Endothelial cell (in vitro differentiated cells): ENCODE results near the gene NAT8L. TPM values are rescaled to one million over a fixed set of nuclear protein-coding genes. Genes with fewer than 3 reads are reported as not detected.
"Not testable (repeated sequence)": the region's sequence is repeated elsewhere in the genome, so short reads cannot be mapped to it uniquely, and the experiment has no call there.

Source experiments
- DNase-seq: peaks from one replicate; pipeline ENCODE4 v3.0.0; 2021; ENCODE audit warnings: low spot score
- H3K27ac Mint-ChIP-seq: one replicate; pipeline ENCODE4 v1.8.0; 2021; ENCODE audit warnings: mixed read lengths, inconsistent platforms; ENCODE audit not compliant: unreplicated experiment
- H3K27me3 Mint-ChIP-seq: one replicate; pipeline ENCODE4 v1.8.0; 2021; ENCODE audit warnings: mild to moderate bottlenecking, moderate library complexity, mixed read lengths, inconsistent platforms; ENCODE audit not compliant: unreplicated experiment
- H3K36me3 Mint-ChIP-seq: one replicate; pipeline ENCODE4 v1.8.0; 2021; ENCODE audit warnings: mild to moderate bottlenecking, low read depth, mixed read lengths, inconsistent platforms; ENCODE audit not compliant: unreplicated experiment
- H3K4me1 Mint-ChIP-seq: one replicate; pipeline ENCODE4 v1.8.0; 2021; ENCODE audit warnings: mild to moderate bottlenecking, mixed read lengths, inconsistent platforms; ENCODE audit not compliant: unreplicated experiment
- H3K4me3 Mint-ChIP-seq: one replicate; pipeline ENCODE4 v1.8.0; 2021; ENCODE audit warnings: mild to moderate bottlenecking, mixed read lengths, inconsistent platforms; ENCODE audit not compliant: unreplicated experiment
- H3K9me3 Mint-ChIP-seq: one replicate; pipeline ENCODE4 v1.8.0; 2021; ENCODE audit warnings: mixed read lengths, inconsistent platforms; ENCODE audit not compliant: unreplicated experiment
- long read RNA-seq: library from polyadenylated mRNA; unstranded; transcript quantifications from one replicate; pipeline ENCODE4 v2.0.0, GENCODE V29; 2020; ENCODE audit not compliant: unreplicated experiment
- total RNA-seq: library from RNA; stranded (reverse); fragmentation: NEBNext Ultra II Directional; extraction: Animal tissue kit (Norgen Biotek cat#: 25700); gene quantifications from one replicate; pipeline ENCODE4 v1.2.1, GENCODE V29; 2021; ENCODE audit not compliant: unreplicated experiment
- TF ChIP-seq, protein P1 (sequence below): fragments of 200-600 bp; sonication (generic); IDR thresholded peaks from one replicate; pipeline ENCODE4 v1.5.0; 2021; ENCODE audit warnings: antibody characterized with exemption; ENCODE audit not compliant: unreplicated experiment

The NAT8L gene, protein sequence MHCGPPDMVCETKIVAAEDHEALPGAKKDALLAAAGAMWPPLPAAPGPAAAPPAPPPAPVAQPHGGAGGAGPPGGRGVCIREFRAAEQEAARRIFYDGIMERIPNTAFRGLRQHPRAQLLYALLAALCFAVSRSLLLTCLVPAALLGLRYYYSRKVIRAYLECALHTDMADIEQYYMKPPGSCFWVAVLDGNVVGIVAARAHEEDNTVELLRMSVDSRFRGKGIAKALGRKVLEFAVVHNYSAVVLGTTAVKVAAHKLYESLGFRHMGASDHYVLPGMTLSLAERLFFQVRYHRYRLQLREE
- 0.36 TPM for total RNA-seq
- long read RNA-seq = 0 reads

DNA sequence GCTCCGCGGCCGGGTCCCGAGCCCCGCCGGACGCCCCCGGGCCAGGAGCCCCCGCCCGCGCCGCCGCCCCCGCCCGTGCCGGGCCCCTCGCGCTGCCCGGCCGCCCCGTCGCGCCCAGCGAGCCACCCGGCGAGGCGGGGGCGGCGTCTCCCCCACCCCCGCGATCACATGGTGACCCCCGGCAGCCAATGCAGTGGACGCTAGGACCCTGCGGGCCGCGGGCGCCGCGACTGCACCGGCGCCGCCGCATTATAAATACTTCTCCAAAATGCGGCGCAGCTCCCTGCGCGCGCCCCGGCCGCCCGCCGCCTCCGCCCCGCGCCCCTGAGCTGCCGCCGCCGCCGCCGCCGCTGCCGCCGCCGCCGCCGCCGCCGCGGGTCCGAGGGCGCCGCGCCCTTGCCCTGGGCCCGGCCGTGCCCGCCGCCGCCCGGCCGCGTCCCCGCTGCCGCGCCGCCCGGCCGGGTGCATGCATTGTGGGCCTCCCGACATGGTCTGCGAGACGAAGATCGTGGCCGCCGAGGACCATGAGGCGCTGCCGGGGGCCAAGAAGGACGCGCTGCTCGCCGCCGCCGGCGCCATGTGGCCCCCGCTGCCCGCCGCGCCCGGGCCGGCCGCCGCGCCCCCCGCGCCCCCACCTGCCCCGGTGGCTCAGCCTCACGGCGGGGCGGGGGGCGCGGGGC lies at the start of gene NAT8L:
NAT8L (plus strand) TSS at position 282 of the 680 bp plus-strand sequence; CDS start at position 467, 185 bp downstream.
- H3K4me1 Mint-ChIP-seq = peaks cover 4% of the 10 kb centered on the region
- H3K27me3 Mint-ChIP-seq = peaks cover 16% of the 10 kb centered on the region
- TF ChIP-seq, protein P1, sequence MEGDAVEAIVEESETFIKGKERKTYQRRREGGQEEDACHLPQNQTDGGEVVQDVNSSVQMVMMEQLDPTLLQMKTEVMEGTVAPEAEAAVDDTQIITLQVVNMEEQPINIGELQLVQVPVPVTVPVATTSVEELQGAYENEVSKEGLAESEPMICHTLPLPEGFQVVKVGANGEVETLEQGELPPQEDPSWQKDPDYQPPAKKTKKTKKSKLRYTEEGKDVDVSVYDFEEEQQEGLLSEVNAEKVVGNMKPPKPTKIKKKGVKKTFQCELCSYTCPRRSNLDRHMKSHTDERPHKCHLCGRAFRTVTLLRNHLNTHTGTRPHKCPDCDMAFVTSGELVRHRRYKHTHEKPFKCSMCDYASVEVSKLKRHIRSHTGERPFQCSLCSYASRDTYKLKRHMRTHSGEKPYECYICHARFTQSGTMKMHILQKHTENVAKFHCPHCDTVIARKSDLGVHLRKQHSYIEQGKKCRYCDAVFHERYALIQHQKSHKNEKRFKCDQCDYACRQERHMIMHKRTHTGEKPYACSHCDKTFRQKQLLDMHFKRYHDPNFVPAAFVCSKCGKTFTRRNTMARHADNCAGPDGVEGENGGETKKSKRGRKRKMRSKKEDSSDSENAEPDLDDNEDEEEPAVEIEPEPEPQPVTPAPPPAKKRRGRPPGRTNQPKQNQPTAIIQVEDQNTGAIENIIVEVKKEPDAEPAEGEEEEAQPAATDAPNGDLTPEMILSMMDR = no peak

DNA sequence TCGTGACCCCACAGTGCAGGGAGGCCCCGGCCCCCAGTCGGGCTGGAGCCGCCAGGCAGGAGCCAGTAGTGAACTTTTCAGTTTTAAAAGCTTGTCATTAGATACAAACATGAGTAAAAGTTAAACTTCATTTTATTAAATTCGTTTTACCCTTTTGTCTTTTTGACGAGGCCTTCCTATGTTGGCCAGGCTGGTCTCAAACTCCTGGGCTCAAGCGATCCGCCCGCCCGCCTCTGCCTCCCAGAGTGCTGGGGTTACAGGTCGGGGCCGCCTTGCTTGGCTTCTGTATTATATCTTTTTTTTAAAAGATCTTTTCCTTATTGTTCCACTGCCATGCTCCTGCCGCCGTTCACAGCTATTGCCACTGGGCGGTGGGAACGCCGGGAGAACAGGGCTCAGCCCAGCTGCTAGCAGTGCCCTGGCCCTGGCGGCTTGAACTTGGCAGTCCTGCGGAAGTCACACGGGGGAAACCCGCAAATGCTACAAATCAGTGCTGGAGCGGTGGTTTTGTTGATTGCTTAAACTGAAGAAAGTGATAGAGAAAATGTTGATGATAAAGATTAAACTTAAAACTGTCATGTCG lies 49.4 kb upstream of the NAT8L start:
- Mint-ChIP-seq H3K4me3 (peak overlapping the region; percentile 91), H3K4me1 (peaks cover 13% of the 10 kb centered on the region), H3K9me3 (no peaks in the 10 kb centered on the region), H3K27ac (peak overlapping the region; percentile 37), H3K27me3 (peaks cover 6% of the 10 kb centered on the region), H3K36me3 (peaks cover 12% of the 10 kb centered on the region)
- peak; percentile 69 for DNase-seq
- TF ChIP-seq, protein P1 = no peak

More for the DNA sequence above, at the start of gene NAT8L:
- Mint-ChIP-seq H3K27ac (no peak within 1 kb of the TSS), H3K36me3 (no peaks in the 10 kb centered on the region), H3K9me3 (no peaks in the 10 kb centered on the region), H3K4me3 (no peak within 1 kb of the TSS)
- DNase-seq = no peak

DNA sequence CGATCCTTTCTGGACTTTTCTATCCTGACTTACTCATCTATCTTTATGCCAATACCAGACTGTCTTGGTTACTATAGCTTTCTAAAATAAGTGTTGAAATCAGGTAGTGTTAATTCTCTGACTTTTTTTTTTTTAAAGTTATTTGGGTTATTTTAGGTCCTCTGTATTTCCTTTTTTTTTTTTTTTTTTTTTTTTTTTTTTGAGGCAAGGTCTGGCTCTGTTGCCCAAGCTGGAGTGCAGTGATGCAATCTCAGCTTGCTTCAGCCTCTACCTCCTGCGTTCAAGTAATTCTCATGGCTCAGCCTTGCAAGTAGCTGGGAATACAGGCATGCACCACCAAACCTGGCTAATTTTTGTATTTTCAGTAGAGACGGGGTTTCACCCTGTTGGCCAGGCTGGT lies 47.5 kb upstream of the NAT8L start:
- peaks cover 6% of the 10 kb centered on the region for H3K27me3 Mint-ChIP-seq

DNA sequence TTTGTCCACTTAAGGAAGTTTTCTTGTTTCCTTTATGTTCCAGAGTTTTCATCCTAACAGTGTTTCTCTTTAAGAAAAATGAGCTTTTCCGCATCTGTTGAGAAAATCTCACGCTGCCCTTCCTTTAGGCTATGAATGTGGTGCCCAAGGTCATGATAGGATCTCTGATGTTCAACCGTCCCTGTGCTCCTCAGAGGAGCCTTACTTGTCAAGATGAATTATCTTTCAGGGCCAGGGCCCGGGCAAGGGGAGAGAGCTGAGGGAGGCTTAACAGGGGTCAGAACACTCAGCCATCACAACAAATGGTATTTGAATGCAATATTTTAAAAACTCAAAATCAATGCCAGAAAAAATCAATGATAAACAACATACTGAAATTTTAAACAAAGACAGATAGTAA lies 44.1 kb upstream of the NAT8L start:
- Mint-ChIP-seq H3K27me3 (no peaks in the 10 kb centered on the region), H3K27ac (no peak overlapping the region), H3K4me3 (no peak overlapping the region), H3K36me3 (no peaks in the 10 kb centered on the region), H3K4me1 (no peaks in the 10 kb centered on the region), H3K9me3 (no peaks in the 10 kb centered on the region)
- TF ChIP-seq, protein P1 = no peak
- no peak for DNase-seq

More for the DNA sequence above, 47.5 kb upstream of the NAT8L start:
- no peak for DNase-seq
- TF ChIP-seq, protein P1 = no peak
- Mint-ChIP-seq H3K9me3 (no peaks in the 10 kb centered on the region), H3K36me3 (peaks cover 3% of the 10 kb centered on the region), H3K4me3 (no peak overlapping the region), H3K4me1 (peaks cover 13% of the 10 kb centered on the region), H3K27ac (no peak overlapping the region)

DNA sequence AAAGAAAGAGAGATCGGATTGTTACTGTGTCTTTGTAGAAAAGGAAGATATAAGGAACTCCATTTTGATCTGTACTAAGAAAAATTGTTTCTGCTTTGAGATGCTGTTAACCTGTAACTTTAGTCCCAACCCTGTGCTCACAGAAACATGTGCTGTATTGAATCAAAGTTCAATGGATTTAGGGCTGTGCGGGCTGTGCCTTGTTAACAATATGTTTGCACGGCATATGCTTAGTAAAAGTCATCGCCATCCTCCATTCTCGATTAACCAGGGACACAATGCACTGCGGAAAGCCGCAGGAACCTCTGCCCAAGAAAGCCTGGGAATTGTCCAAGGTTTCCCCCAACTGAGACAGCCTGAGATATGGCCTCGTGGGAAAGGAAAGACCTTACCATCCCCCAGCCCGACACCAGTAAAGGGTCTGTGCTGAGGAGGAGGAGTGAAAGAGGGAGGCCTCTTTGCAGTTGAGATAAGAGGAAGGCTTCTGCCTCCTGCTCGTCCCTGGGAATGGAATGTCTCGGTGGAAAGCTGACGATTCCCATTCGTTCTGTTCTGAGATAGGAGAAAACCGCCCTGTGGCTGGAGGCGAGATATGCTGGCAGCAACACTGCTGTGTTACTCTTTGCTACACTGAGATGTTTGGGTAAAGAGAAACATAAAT lies 37.6 kb upstream of the NAT8L start:
- H3K27ac Mint-ChIP-seq, H3K9me3 Mint-ChIP-seq, H3K4me3 Mint-ChIP-seq, H3K27me3 Mint-ChIP-seq, H3K4me1 Mint-ChIP-seq, H3K36me3 Mint-ChIP-seq: not testable (repeated sequence)
- DNase-seq = peak; percentile 6
